K562 (cell line): ENCODE results near the gene C4orf17. TPM values are rescaled to one million over a fixed set of nuclear protein-coding genes. Genes with fewer than 3 reads are reported as not detected.
A peak's percentile ranks its signal among the peaks of the same experiment; 100 is the strongest.

ENCODE experiments used
- EGR1 ChIP-seq: fragments of 450-650 bp; conservative IDR thresholded peaks from 2 replicates; pipeline ENCODE4 v1.6.1; 2017; ENCODE audit warnings: mild to moderate bottlenecking
- FOXJ2 ChIP-seq: fragments of 200-800 bp; sonication (Bioruptor generic); IDR thresholded peaks from 2 replicates; pipeline ENCODE4 v1.6.1; 2016; ENCODE audit warnings: missing genetic modification characterization, missing compliant biosample characterization
- NR4A1 ChIP-seq, 2 experiments: fragments of 250-450 bp in 1 of 2; fragments of 450-650 bp in 1 of 2; sonication (Bioruptor Pico) in 1 of 2; IDR thresholded peaks; 2 replicates each; pipeline versions ENCODE4 v1.4.0 to v1.6.1; 2016 to 2020; ENCODE audit warnings: mild to moderate bottlenecking in 2 of 2, missing compliant biosample characterization in 1 of 2, missing genetic modification characterization in 1 of 2, moderate library complexity in 1 of 2
- PHTF2 ChIP-seq: fragments of 250-450 bp; sonication (Bioruptor Pico); IDR thresholded peaks from 2 replicates; pipeline ENCODE4 v1.5.0; 2021; ENCODE audit warnings: mild to moderate bottlenecking
- PKNOX1 ChIP-seq: fragments of 450-650 bp; IDR thresholded peaks from 2 replicates; pipeline ENCODE4 v1.6.1; 2016
- TAF9B ChIP-seq: fragments of 450-650 bp; IDR thresholded peaks from 2 replicates; pipeline ENCODE4 v1.6.1; 2018; ENCODE audit warnings: mild to moderate bottlenecking; ENCODE audit not compliant: partially characterized antibody
- ZBTB7A ChIP-seq: IDR thresholded peaks from 2 replicates; pipeline ENCODE4 v1.6.1; 2011; ENCODE audit warnings: low read depth, mild to moderate bottlenecking, low read length, moderate library complexity, borderline replicate concordance; ENCODE audit not compliant: control insufficient read depth
- ZNF407 ChIP-seq: fragments of 450-650 bp; IDR thresholded peaks from 2 replicates; pipeline ENCODE4 v1.6.1; 2016; ENCODE audit warnings: low read depth
- polyA plus RNA-seq, 8 experiments: library from polyadenylated mRNA; depleted of rRNA in 4 of 8; stranded (reverse) in 5 of 8; unstranded in 3 of 8; fragments of >200 nt; fragmentation: Nextera tagmentation in 2 of 8; fragmentation: Illumina TruSeq in 1 of 8; extraction: Ambion mirVana in 2 of 8; extraction: Trizol in 1 of 8; gene quantifications; 2 replicates each; pipeline versions ENCODE4 v1.2.1 to v1.2.3, GENCODE V29; 2011 to 2014; ENCODE audit warnings: inconsistent platforms in 1 of 8, missing spikeins in 1 of 8
- total RNA-seq, 7 experiments: library from RNA; depleted of rRNA in 6 of 7; stranded (reverse); fragments of >200 nt in 6 of 7; fragmentation: Illumina TruSeq in 2 of 7; extraction: Trizol in 2 of 7; gene quantifications; 2 replicates each; pipeline versions ENCODE4 v1.2.1 to v1.2.3, GENCODE V29; 2011 to 2021; ENCODE audit warnings: low replicate concordance in 1 of 7
- TF ChIP-seq, protein P1 (sequence below): fragments of 250-450 bp; sonication (Bioruptor Pico); IDR thresholded peaks from 2 replicates; pipeline ENCODE4 v1.8.0; 2022; ENCODE audit warnings: inconsistent platforms, mild to moderate bottlenecking, moderate library complexity, borderline replicate concordance
- TF ChIP-seq, protein P2 (sequence below): fragments of 250-450 bp; sonication (Bioruptor Pico); IDR thresholded peaks from 2 replicates; pipeline ENCODE4 v1.5.0; 2020; ENCODE audit warnings: mild to moderate bottlenecking
- TF ChIP-seq, protein P3 (sequence below), 3 experiments: fragments of 200-800 bp in 1 of 3; sonication (Bioruptor generic) in 1 of 3; sonication (generic) in 1 of 3; formaldehyde crosslinking in 1 of 3; IDR thresholded peaks; 2 replicates each; pipeline versions ENCODE4 v1.6.1 to v1.8.0; 2016 to 2022; ENCODE audit warnings: mild to moderate bottlenecking in 2 of 3, missing compliant biosample characterization in 2 of 3, missing genetic modification characterization in 2 of 3, missing genetic modification reagents in 1 of 3

Gene C4orf17
- total and polyA plus RNA-seq, 9 of the 15 experiments (the other 6 are each of a cell fraction or from before 2014, with no cell fraction given) = not detected

- TF ChIP-seq, protein P1, sequence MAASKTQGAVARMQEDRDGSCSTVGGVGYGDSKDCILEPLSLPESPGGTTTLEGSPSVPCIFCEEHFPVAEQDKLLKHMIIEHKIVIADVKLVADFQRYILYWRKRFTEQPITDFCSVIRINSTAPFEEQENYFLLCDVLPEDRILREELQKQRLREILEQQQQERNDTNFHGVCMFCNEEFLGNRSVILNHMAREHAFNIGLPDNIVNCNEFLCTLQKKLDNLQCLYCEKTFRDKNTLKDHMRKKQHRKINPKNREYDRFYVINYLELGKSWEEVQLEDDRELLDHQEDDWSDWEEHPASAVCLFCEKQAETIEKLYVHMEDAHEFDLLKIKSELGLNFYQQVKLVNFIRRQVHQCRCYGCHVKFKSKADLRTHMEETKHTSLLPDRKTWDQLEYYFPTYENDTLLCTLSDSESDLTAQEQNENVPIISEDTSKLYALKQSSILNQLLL (CRISPR knock-in tag) = no peak
- peak; percentile 73 for TF ChIP-seq EGR1
- 0 out of 2 replicates have a peak, but pooled peaks have one; percentile 79 for TF ChIP-seq ZBTB7A
- peak; percentile 44 for TF ChIP-seq TAF9B
- no peak for TF ChIP-seq NR4A1 (CRISPR knock-in tag; IDR thresholded peaks at IDR 0.05)
- TF ChIP-seq NR4A1 (tag; IDR thresholded peaks at IDR 0.05) = no peak
- TF ChIP-seq ZNF407 = peak; percentile 60; the same call in 1 of the 2 replicates
- TF ChIP-seq, protein P2, sequence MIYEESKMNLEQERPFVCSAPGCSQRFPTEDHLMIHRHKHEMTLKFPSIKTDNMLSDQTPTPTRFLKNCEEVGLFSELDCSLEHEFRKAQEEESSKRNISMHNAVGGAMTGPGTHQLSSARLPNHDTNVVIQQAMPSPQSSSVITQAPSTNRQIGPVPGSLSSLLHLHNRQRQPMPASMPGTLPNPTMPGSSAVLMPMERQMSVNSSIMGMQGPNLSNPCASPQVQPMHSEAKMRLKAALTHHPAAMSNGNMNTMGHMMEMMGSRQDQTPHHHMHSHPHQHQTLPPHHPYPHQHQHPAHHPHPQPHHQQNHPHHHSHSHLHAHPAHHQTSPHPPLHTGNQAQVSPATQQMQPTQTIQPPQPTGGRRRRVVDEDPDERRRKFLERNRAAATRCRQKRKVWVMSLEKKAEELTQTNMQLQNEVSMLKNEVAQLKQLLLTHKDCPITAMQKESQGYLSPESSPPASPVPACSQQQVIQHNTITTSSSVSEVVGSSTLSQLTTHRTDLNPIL (CRISPR knock-in tag) = no peak
- no peak for TF ChIP-seq PHTF2 (CRISPR knock-in tag)
- peak; percentile 94 for TF ChIP-seq PKNOX1
- TF ChIP-seq, protein P3, sequence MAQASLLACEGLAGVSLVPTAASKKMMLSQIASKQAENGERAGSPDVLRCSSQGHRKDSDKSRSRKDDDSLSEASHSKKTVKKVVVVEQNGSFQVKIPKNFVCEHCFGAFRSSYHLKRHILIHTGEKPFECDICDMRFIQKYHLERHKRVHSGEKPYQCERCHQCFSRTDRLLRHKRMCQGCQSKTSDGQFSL (CRISPR knock-in tag; IDR thresholded peaks at IDR 0.05) = no peak
- TF ChIP-seq, protein P3 (tag; IDR thresholded peaks at IDR 0.05) = no peak
- peak; percentile 38; the same call in 1 of the 2 replicates for TF ChIP-seq FOXJ2 (tag)
These were observed 52.7 kb downstream of the C4orf17 start, which contains the start of gene TRMT10A (continued) for GRCh38 chr4:99563310-99564186.
